Measurements from ENCODE around the gene GORASP1.

The GORASP1 gene

GRCh38 chr3:39107388-39108199, at the start of gene GORASP1, which contains the start of gene TTC21A:
GORASP1 (minus strand) TSS chr3:39107627; CDS start chr3:39107541, 86 bp downstream.
TTC21A (plus strand) TSS chr3:39107680; CDS start chr3:39107838, 158 bp downstream.
- in situ Hi-C loops (cut with MboI; ENCODE audit: low pct_unique_long_range_greater_than_20kb, low sequenced_read_pairs, unreplicated experiment): no loop called here
- TF ChIP-seq CTCF (IDR thresholded peaks at IDR 0.05; ENCODE audit: extremely low read depth, insufficient read depth, missing control alignments): no peak
- DNase-seq (ENCODE audit: low spot score): peak; percentile 90

GRCh38 chr3:39156421-39156820, 49.0 kb upstream of the GORASP1 start:
- TF ChIP-seq CTCF (IDR thresholded peaks at IDR 0.05; ENCODE audit: extremely low read depth, insufficient read depth, missing control alignments): no peak
- in situ Hi-C loops (cut with MboI; ENCODE audit: low pct_unique_long_range_greater_than_20kb, low sequenced_read_pairs, unreplicated experiment): no loop called here
- DNase-seq (ENCODE audit: low spot score): no peak

GRCh38 chr3:39154280-39155021, 47.0 kb upstream of the GORASP1 start:
- in situ Hi-C loops (cut with MboI; ENCODE audit: low pct_unique_long_range_greater_than_20kb, low sequenced_read_pairs, unreplicated experiment): no loop called here
- DNase-seq (ENCODE audit: low spot score): no peak
- TF ChIP-seq CTCF (IDR thresholded peaks at IDR 0.05; ENCODE audit: extremely low read depth, insufficient read depth, missing control alignments): no peak

- TF ChIP-seq CTCF (IDR thresholded peaks at IDR 0.05; ENCODE audit: extremely low read depth, insufficient read depth, missing control alignments): no peak
- DNase-seq (ENCODE audit: low spot score): no peak
- in situ Hi-C loops (cut with MboI; ENCODE audit: low pct_unique_long_range_greater_than_20kb, low sequenced_read_pairs, unreplicated experiment): no loop called here
These were observed 46.5 kb upstream of the GORASP1 start for GRCh38 chr3:39153977-39154279.

- TF ChIP-seq CTCF (IDR thresholded peaks at IDR 0.05; ENCODE audit: extremely low read depth, insufficient read depth, missing control alignments): no peak
- in situ Hi-C loops (cut with MboI; ENCODE audit: low pct_unique_long_range_greater_than_20kb, low sequenced_read_pairs, unreplicated experiment): no loop called here
These were observed 43.6 kb upstream of the GORASP1 start for GRCh38 chr3:39150803-39151631.

GRCh38 chr3:39150148-39150802, 42.8 kb upstream of the GORASP1 start:
- in situ Hi-C loops (cut with MboI; ENCODE audit: low pct_unique_long_range_greater_than_20kb, low sequenced_read_pairs, unreplicated experiment): no loop called here
- TF ChIP-seq CTCF (IDR thresholded peaks at IDR 0.05; ENCODE audit: extremely low read depth, insufficient read depth, missing control alignments): no peak
- DNase-seq (ENCODE audit: low spot score): no peak

More at GRCh38 chr3:39150803-39151631, 43.6 kb upstream of the GORASP1 start:
- DNase-seq (ENCODE audit: low spot score): no peak
